ENCODE data around the gene CAMTA1.

CAMTA1 gene

GRCh38 chr1:7557301-7557891 is 772.1 kb downstream of the CAMTA1 start:
- DNase-seq = no peak

GRCh38 chr1:7558041-7558461 is 772.8 kb downstream of the CAMTA1 start:
- DNase-seq = no peak

GRCh38 chr1:7558481-7558880 is 773.2 kb downstream of the CAMTA1 start:
- DNase-seq = no peak

- no peak for DNase-seq
Measured at GRCh38 chr1:7558921-7559869, 773.9 kb downstream of the CAMTA1 start.

GRCh38 chr1:7560128-7560527 is 774.9 kb downstream of the CAMTA1 start:
- DNase-seq = no peak

- DNase-seq = no peak
Measured at GRCh38 chr1:7560601-7561181, 775.4 kb downstream of the CAMTA1 start.

- DNase-seq = peak; percentile 15
Measured at GRCh38 chr1:7561331-7561921, 776.2 kb downstream of the CAMTA1 start.

- DNase-seq = no peak
Measured at GRCh38 chr1:7561936-7562728, 776.9 kb downstream of the CAMTA1 start.

GRCh38 chr1:7562729-7563605 is 777.7 kb downstream of the CAMTA1 start:
- DNase-seq = no peak

GRCh38 chr1:7564137-7564536 is 778.9 kb downstream of the CAMTA1 start:
- DNase-seq = no peak

GRCh38 chr1:7565099-7565750 is 780.0 kb downstream of the CAMTA1 start:
- no peak for DNase-seq

GRCh38 chr1:7566417-7567375 is 781.4 kb downstream of the CAMTA1 start:
- no peak for DNase-seq

- no peak for DNase-seq
Measured at GRCh38 chr1:7567376-7567775, 782.1 kb downstream of the CAMTA1 start.

GRCh38 chr1:7568053-7568452 is 782.8 kb downstream of the CAMTA1 start:
- DNase-seq = no peak

- DNase-seq = no peak
Measured at GRCh38 chr1:7568901-7569524, 783.8 kb downstream of the CAMTA1 start.

- no peak for DNase-seq
Measured at GRCh38 chr1:7570311-7570710, 785.1 kb downstream of the CAMTA1 start.

- DNase-seq = peak; percentile 88
Measured at GRCh38 chr1:7572654-7573152, 787.4 kb downstream of the CAMTA1 start.

GRCh38 chr1:7573481-7573880 is 788.2 kb downstream of the CAMTA1 start:
- DNase-seq = no peak
